Stimulated activated CD4-positive, alpha-beta T cell treated with anti-CD3 and anti-CD28 coated beads, Interleukin-4, amount 100 ng/mL, for 48 hours (primary cell): ENCODE results near the gene NSUN2.

Experiments
- DNase-seq, 2 donors: peaks; one replicate each; pipeline ENCODE4 v3.0.0-alpha.2; 2020; ENCODE audit warnings: low read depth in 2 of 2

Gene NSUN2

GRCh38 chr5:6557807-6558575 lies 74.9 kb downstream of the NSUN2 start:
- no peak for DNase-seq

GRCh38 chr5:6556802-6557102 lies 76.1 kb downstream of the NSUN2 start:
- no peak for DNase-seq

DNA sequence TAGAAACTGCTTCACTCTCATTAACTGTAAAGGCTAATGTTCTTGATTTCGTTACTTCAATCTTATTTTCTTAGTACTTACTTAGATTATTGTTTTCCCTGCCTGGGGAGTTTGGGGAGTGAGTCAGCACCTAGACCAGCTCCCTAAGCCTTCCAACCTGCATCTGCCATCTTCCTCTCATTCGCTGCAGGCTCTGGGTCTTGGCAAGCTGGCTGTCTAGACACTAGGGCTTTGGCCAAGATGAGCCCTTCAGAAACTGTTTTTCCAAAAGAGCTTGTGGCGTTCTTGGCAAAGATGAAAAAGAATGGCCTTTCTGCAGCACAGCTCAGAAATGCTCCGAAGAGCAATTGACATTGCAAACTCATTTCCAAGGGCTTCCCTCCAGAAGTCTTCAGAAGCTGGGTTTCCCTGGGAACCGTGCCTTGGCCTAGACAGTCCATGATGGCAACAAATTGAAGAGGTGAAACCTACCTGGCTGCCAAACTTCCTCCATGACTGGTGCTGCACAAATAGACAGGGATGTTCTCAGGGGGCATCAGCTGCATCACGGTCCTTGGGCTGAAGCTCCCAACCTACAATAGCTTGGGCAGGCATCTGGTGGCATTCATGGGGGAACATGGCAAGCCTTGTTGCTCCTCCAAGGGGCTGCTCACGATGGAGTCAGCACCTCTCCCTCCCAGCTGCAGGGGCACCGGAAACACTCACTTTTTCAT lies 76.6 kb downstream of the NSUN2 start:
- DNase-seq = no peak

- no peak for DNase-seq
These were observed 78.0 kb downstream of the NSUN2 start for GRCh38 chr5:6554812-6555211.

GRCh38 chr5:6553972-6554371 lies 78.9 kb downstream of the NSUN2 start:
- no peak for DNase-seq

DNA sequence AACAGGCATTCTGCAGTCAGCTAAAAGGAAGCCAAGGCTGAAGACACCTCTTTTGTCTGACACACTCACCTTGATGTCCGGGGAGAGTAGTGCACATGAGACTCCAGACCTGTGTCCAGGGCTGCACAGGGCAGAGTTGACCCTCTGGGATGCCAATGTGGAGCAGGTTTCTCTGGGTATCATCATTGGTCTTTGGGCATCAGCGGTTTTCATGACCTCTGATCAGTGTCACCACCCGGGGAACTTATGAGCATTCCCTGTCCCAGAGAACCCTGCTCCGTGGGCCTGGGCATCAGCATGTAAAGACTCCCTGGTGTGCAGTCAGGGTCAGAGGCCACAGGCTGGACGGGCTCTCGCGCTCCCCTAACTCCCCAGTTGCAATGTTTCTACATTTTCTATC lies 80.2 kb downstream of the NSUN2 start:
- DNase-seq = no peak

DNA sequence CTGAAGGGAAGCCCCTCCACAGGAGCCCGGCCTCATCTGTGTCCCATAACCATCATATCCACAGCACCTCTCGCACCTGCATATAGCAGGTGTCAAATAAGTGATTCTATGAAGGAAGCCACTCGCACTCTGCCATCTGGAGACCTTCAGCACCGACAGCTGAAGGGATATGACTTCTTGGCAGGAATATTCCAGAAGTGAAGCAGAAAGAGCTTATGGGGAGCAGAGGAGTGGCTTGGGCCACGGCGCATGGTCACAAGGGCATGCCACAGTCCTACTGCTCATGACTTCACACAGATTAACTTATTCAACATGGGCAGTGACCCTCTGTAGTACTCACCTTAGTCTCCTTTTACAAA lies 80.9 kb downstream of the NSUN2 start:
- no peak for DNase-seq

- DNase-seq = no peak
These were observed 81.4 kb downstream of the NSUN2 start for GRCh38 chr5:6551287-6551954.

GRCh38 chr5:6550628-6551027 lies 82.2 kb downstream of the NSUN2 start:
- no peak for DNase-seq
